Measurements from ENCODE around the gene TIMM10B. TPM values are rescaled to one million over a fixed set of nuclear protein-coding genes. Genes with fewer than 3 reads are reported as not detected.

The TIMM10B gene
- total and polyA plus RNA-seq, 4 donors, result 16.1 to 31.9 (median 16.7) TPM

DNA sequence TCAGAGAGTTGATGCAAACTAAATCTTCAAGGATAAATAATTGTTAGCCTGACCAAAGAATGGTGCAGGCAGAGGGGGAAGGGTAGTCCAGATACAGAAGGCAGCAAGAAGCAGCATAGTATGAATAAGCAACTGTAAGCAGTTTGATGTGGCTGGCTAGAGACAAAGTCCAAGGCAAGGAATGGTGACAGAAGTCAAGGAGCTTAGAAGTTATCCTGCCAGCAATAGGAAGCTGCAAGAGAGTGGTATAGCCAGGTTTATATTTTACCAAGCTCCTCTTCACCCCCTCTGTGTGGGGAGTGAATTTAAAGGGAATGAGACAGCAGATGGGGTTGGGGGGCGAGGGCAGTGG is 22.2 kb upstream of the TIMM10B start:
- Histone ChIP-seq H3K9ac (ENCODE audit: low read depth in 1 of 2, low read length in 2 of 2) (no peak overlapping the region), H3K36me3 (ENCODE audit: control insufficient read depth in 4 of 4, insufficient read depth in 3 of 4, low read depth in 1 of 4, low read length in 3 of 4) (peaks cover 10 to 53% (median 19%) of the 10 kb centered on the region in 4 donors), H3K9me3 (ENCODE audit: control insufficient read depth in 4 of 4, low read length in 3 of 4) (no peaks in the 10 kb centered on the region), H3K27ac (ENCODE audit: low read depth in 1 of 2, low read length in 2 of 2) (no peak overlapping the region), H3K4me1 (ENCODE audit: control insufficient read depth in 4 of 4, insufficient read depth in 4 of 4, low read length in 3 of 4) (no peaks in the 10 kb centered on the region), H3K4me3 (ENCODE audit: low read depth in 1 of 3, low read length in 3 of 3) (no peak overlapping the region), H3K27me3 (ENCODE audit: control insufficient read depth in 4 of 4, insufficient read depth in 4 of 4, low read length in 3 of 4) (no peaks in the 10 kb centered on the region)
- 90% methylated on average over 1 of the region's 1 CpG for whole genome bisulfite sequencing
- TF ChIP-seq, protein P1, sequence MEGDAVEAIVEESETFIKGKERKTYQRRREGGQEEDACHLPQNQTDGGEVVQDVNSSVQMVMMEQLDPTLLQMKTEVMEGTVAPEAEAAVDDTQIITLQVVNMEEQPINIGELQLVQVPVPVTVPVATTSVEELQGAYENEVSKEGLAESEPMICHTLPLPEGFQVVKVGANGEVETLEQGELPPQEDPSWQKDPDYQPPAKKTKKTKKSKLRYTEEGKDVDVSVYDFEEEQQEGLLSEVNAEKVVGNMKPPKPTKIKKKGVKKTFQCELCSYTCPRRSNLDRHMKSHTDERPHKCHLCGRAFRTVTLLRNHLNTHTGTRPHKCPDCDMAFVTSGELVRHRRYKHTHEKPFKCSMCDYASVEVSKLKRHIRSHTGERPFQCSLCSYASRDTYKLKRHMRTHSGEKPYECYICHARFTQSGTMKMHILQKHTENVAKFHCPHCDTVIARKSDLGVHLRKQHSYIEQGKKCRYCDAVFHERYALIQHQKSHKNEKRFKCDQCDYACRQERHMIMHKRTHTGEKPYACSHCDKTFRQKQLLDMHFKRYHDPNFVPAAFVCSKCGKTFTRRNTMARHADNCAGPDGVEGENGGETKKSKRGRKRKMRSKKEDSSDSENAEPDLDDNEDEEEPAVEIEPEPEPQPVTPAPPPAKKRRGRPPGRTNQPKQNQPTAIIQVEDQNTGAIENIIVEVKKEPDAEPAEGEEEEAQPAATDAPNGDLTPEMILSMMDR (IDR thresholded peaks at IDR 0.05; ENCODE audit: low read depth, low read length, missing input control), result no peak
- TF ChIP-seq RAD21 (IDR thresholded peaks at IDR 0.05) (no peak), FOXA2 (IDR thresholded peaks at IDR 0.05) (no peak), HNF4G (IDR thresholded peaks at IDR 0.05) (no peak), YY1 (IDR thresholded peaks at IDR 0.05) (no peak), TAF1 (conservative IDR thresholded peaks at IDR 0.05) (no peak), SP1 (IDR thresholded peaks at IDR 0.05) (no peak), GABPA (IDR thresholded peaks at IDR 0.05 in 1 of 2, conservative IDR thresholded peaks at IDR 0.05 in 1 of 2) (no peak), EGR1 (IDR thresholded peaks at IDR 0.05; ENCODE audit: low read depth in 2 of 2) (no peak), FOXA1 (IDR thresholded peaks at IDR 0.05) (no peak), NR2F2 (IDR thresholded peaks at IDR 0.05) (no peak), HNF4A (conservative IDR thresholded peaks at IDR 0.05) (no peak), JUND (IDR thresholded peaks at IDR 0.05) (no peak), RXRA (IDR thresholded peaks at IDR 0.05) (no peak)
- TF ChIP-seq, protein P2, sequence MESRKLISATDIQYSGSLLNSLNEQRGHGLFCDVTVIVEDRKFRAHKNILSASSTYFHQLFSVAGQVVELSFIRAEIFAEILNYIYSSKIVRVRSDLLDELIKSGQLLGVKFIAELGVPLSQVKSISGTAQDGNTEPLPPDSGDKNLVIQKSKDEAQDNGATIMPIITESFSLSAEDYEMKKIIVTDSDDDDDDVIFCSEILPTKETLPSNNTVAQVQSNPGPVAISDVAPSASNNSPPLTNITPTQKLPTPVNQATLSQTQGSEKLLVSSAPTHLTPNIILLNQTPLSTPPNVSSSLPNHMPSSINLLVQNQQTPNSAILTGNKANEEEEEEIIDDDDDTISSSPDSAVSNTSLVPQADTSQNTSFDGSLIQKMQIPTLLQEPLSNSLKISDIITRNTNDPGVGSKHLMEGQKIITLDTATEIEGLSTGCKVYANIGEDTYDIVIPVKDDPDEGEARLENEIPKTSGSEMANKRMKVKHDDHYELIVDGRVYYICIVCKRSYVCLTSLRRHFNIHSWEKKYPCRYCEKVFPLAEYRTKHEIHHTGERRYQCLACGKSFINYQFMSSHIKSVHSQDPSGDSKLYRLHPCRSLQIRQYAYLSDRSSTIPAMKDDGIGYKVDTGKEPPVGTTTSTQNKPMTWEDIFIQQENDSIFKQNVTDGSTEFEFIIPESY (IDR thresholded peaks at IDR 0.05), result no peak
- TF ChIP-seq, protein P3, sequence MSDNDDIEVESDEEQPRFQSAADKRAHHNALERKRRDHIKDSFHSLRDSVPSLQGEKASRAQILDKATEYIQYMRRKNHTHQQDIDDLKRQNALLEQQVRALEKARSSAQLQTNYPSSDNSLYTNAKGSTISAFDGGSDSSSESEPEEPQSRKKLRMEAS (IDR thresholded peaks at IDR 0.05), result no peak
- TF ChIP-seq, protein P4, sequence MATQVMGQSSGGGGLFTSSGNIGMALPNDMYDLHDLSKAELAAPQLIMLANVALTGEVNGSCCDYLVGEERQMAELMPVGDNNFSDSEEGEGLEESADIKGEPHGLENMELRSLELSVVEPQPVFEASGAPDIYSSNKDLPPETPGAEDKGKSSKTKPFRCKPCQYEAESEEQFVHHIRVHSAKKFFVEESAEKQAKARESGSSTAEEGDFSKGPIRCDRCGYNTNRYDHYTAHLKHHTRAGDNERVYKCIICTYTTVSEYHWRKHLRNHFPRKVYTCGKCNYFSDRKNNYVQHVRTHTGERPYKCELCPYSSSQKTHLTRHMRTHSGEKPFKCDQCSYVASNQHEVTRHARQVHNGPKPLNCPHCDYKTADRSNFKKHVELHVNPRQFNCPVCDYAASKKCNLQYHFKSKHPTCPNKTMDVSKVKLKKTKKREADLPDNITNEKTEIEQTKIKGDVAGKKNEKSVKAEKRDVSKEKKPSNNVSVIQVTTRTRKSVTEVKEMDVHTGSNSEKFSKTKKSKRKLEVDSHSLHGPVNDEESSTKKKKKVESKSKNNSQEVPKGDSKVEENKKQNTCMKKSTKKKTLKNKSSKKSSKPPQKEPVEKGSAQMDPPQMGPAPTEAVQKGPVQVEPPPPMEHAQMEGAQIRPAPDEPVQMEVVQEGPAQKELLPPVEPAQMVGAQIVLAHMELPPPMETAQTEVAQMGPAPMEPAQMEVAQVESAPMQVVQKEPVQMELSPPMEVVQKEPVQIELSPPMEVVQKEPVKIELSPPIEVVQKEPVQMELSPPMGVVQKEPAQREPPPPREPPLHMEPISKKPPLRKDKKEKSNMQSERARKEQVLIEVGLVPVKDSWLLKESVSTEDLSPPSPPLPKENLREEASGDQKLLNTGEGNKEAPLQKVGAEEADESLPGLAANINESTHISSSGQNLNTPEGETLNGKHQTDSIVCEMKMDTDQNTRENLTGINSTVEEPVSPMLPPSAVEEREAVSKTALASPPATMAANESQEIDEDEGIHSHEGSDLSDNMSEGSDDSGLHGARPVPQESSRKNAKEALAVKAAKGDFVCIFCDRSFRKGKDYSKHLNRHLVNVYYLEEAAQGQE (IDR thresholded peaks at IDR 0.05), result no peak
- TF ChIP-seq, protein P5, sequence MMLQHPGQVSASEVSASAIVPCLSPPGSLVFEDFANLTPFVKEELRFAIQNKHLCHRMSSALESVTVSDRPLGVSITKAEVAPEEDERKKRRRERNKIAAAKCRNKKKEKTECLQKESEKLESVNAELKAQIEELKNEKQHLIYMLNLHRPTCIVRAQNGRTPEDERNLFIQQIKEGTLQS (IDR thresholded peaks at IDR 0.05), result no peak
- DNase-seq (ENCODE audit: low spot score), result no peak

Measured in liver (tissue), 9 donors.